Stimulated activated CD4-positive, alpha-beta T cell treated with anti-CD3 and anti-CD28 coated beads, Interleukin-12 subunit alpha, Interleukin-12 subunit beta, amount 100 ng/mL, for 24 hours (primary cell): ENCODE data around the gene SLC24A4.

Experiments used
- DNase-seq, 2 experiments: peaks; one replicate each; pipeline ENCODE4 v3.0.0-alpha.2; 2020; ENCODE audit warnings: low read depth in 2 of 2

Gene SLC24A4

GRCh38 chr14:92437729-92438285 lies 114.8 kb downstream of the SLC24A4 start:
- no peak for DNase-seq

GRCh38 chr14:92439537-92440344 lies 116.8 kb downstream of the SLC24A4 start:
- DNase-seq: no peak

GRCh38 chr14:92440345-92441003 lies 117.5 kb downstream of the SLC24A4 start:
- no peak for DNase-seq

GRCh38 chr14:92441751-92442504 lies 119.0 kb downstream of the SLC24A4 start:
- no peak for DNase-seq

DNA sequence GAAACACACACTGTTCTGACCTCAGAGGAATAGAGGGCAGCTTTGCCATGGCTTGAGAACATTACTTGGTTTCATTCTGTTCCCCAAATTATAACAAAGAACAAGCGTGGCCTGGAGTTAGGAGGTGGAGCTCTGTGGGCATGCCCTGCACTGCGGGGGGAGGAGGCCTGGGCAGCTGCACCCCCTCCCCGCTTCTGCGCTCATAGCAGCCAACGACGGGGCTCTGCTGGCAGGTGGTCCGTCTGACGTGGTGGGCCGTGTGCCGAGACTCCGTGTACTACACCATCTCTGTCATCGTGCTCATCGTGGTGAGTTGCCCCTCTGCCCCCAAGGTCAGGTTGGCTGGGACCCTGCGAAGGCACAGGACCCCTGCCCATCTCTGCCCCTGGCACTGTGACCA lies 120.2 kb downstream of the SLC24A4 start:
- DNase-seq: no peak

GRCh38 chr14:92443741-92444140 lies 120.8 kb downstream of the SLC24A4 start:
- DNase-seq: no peak

DNA sequence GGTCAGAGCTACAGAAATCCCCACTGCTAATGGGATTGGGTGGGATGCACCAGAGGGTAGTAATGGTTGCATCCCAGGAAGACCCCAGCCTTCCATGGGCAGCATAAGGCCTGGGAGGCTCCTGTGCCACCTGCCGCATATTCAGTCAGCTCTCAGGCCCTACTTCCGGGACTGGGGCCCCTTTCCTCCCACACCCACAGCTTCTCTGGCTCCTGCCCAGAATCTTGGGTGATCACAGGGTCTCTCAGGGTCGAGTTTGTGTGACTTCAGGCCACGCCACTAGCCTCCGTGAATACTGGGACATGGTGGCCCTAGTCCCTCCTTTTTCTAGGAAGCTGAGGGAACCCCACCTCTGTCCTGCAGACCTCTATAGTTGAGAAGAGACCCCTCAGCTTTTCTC lies 123.8 kb downstream of the SLC24A4 start:
- no peak for DNase-seq

DNA sequence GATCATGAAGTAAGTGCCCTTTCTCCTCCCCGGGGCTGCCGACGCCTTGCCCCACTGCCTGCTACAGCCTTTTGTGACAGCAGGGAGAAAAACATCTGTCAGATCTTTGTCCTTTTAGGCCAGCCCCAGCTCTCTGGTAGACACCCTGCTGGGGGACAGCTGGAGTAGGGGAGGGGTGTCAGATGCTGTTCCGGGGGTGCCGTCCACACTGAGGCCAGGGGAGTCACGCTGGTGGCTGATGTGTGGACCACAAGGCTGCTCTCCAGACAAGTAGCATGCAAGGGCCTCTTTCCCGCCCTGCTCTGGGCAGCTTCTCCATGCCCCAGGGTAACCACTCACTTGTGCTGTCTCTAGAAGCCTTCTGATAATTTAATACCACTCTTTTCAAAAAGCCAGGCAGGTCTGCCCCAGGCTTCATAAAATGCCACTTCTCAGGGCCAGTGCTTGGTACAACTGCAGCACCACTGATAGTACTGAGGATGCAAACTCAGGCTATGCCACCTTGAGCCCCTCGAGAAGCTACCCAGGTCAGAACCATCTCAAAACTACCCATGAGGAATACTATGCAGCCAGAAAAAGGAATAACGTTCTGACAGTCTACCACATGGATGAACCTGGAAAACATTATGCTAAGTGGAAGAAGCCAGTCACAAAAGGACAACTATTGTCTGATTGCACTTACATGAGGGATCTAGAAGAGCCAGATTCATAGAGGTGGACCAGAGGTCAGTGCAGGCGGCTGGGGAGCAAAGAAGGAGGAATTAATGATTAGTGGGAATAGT lies 124.6 kb downstream of the SLC24A4 start:
- no peak for DNase-seq

DNA sequence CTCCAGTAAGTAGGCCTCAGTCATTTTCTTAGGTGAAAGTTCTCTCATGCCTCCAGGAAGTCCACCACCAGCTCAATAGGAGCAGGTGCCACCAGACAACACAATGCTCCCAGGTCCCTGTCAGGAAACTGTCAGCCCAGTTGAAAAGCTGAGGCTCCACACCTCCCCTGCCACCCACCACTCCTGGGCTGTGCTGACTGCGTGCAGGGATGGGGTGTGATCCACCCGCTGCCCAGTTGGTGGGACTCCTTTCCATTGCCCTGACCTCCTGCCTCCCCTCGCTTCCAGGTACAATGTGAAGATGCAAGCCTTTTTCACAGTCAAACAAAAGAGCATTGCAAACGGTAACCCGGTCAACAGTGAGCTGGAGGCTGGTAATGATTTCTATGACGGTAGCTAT lies 125.8 kb downstream of the SLC24A4 start:
- DNase-seq: no peak

DNA sequence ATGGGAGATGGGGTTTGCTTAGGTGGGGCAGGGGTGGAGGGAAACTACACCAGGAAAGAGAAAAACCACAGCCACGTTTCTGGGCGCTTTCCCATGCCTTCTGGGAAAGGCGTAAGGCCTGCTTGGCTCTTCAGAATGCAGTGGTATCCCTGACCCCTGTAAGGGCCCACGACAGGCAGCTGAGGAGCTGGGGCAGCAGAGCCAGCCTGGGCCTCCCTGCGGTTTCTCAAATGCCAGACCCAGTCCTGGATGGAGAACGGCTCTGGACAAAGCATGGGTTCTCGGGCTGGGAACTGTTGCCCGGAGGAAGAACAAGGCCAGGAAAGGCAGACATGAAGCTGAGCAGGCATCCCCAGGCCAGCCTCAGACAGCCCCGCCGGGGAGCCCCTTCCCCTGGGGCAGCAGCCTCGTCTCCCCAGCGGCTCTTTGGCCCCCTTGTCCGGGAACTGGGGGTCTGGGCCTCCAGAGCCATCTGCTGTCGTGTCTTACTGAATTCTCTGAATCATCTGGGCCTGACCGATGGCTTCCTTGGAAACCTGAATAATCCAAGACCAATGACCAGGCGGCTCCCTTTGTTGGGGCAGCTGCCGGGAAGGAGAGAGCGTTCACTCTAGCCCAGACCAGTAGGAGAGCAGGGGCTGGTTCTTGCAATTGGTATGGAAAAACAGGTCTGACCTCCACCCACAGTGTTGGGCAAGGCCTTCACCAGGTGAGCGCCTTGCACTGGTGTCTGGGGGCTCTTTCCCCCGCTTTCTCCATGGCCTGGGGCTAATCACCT lies 126.6 kb downstream of the SLC24A4 start:
- no peak for DNase-seq

- DNase-seq: no peak
These were observed 127.5 kb downstream of the SLC24A4 start for GRCh38 chr14:92450351-92451070.

DNA sequence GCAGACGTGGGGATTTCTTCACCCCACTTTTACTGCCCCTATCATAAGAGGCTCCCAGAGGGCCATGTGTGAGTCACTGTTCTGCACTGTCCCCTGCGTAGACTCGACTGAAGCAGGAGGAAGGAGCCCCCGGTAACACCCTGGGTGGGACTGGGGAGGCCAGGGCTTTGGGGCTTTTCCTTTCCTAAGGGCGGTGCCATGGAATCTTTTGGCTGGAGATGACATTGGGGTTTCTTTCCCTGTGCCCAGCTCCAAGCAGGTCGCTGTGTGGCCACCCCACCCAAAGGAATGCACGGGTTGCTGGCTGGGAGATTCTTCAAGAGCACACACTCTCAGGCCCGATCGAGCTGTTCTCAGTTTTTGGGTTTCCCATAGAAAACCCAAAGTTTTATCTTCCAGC lies 128.3 kb downstream of the SLC24A4 start:
- DNase-seq: no peak

DNA sequence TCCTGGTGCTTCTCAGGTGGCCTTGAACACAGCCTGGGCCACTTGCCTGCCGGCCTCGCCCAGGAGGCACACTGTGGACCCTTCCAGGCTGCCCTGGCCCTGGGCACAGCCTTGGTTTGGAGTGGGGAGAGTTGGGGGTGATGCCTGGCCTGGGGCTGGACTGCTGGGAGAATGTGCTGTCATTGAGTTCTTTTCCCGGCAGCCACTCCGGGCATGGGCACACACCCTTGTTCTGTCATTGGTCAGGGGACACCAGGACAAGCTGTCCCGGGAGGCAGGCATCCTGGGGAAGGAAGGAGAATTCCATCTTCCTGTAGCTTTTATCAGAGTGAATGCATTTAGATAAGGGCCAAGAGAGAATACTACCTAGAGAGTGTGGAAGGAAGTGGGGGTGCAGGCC lies 128.8 kb downstream of the SLC24A4 start:
- DNase-seq: no peak

GRCh38 chr14:92452471-92452870 lies 129.5 kb downstream of the SLC24A4 start:
- no peak for DNase-seq

GRCh38 chr14:92453691-92454090 lies 130.7 kb downstream of the SLC24A4 start:
- DNase-seq: no peak

GRCh38 chr14:92455231-92455630 lies 132.3 kb downstream of the SLC24A4 start:
- DNase-seq: no peak

GRCh38 chr14:92456215-92457015 lies 133.4 kb downstream of the SLC24A4 start:
- no peak for DNase-seq

GRCh38 chr14:92457016-92457565 lies 134.1 kb downstream of the SLC24A4 start:
- DNase-seq: no peak
